ENCODE results near the gene MAPK12. TPM values are rescaled to one million over a fixed set of nuclear protein-coding genes. Genes with fewer than 3 reads are reported as not detected.
A peak's percentile ranks its signal among the peaks of the same experiment; 100 is the strongest.

Gene MAPK12
- total RNA-seq, 1 donor from 2014 or later = 2.6 TPM

- ATAC-seq = no peak
Observed at GRCh38 chr22:50299785-50300619, 38.5 kb upstream of the MAPK12 start.

- ATAC-seq = no peak
Observed at GRCh38 chr22:50298937-50299784, 37.7 kb upstream of the MAPK12 start.

GRCh38 chr22:50298266-50298637 is 36.8 kb upstream of the MAPK12 start:
- no peak for ATAC-seq

- ATAC-seq = no peak
Observed at GRCh38 chr22:50297510-50298265, 36.2 kb upstream of the MAPK12 start.

- no peak for ATAC-seq
Observed at GRCh38 chr22:50296658-50297490, 35.4 kb upstream of the MAPK12 start.

- no peak for ATAC-seq
Observed at GRCh38 chr22:50294319-50294656, 32.8 kb upstream of the MAPK12 start.

- peak; percentile 65 for ATAC-seq
Observed at GRCh38 chr22:50293441-50294318, 32.2 kb upstream of the MAPK12 start.

GRCh38 chr22:50292643-50293440 is 31.4 kb upstream of the MAPK12 start:
- no peak for ATAC-seq

GRCh38 chr22:50289942-50290630 is 28.6 kb upstream of the MAPK12 start:
- ATAC-seq = no peak

- no peak for ATAC-seq
Observed at GRCh38 chr22:50289151-50289941, 27.9 kb upstream of the MAPK12 start.

GRCh38 chr22:50287731-50288130 is 26.2 kb upstream of the MAPK12 start:
- no peak for ATAC-seq

- ATAC-seq = no peak
Observed at GRCh38 chr22:50286701-50287318, 25.3 kb upstream of the MAPK12 start.

- no peak for ATAC-seq
Observed at GRCh38 chr22:50286275-50286674, 24.8 kb upstream of the MAPK12 start.

- ATAC-seq = no peak
Observed at GRCh38 chr22:50285568-50286229, 24.2 kb upstream of the MAPK12 start.

GRCh38 chr22:50284479-50284878 is 23.0 kb upstream of the MAPK12 start:
- no peak for ATAC-seq

GRCh38 chr22:50283821-50284220 is 22.3 kb upstream of the MAPK12 start:
- ATAC-seq = no peak

GRCh38 chr22:50282361-50283155 is 21.1 kb upstream of the MAPK12 start:
- peak; percentile 91 for ATAC-seq
